HG02798 (cell line): Measurements from ENCODE around the gene YBEY.
"Not testable (repeated sequence)": the region's sequence is repeated elsewhere in the genome, so short reads cannot be mapped to it uniquely, and the experiment has no call there.

Source experiments
- ATAC-seq: cut with Tn5 transposase; IDR thresholded peaks from one replicate; pipeline ENCODE4 v1.9.1; 2021; ENCODE audit warnings: mild to moderate bottlenecking; ENCODE audit not compliant: unreplicated experiment, poor library complexity

Gene YBEY

GRCh38 chr21:46285761-46286647 is at the start of gene YBEY:
TSS of gene YBEY (plus strand) at chr21:46286342. CDS start at chr21:46286914, 572 bp downstream.
- peak; percentile 92 for ATAC-seq

- ATAC-seq, result no peak
These were observed 48.7 kb upstream of the YBEY start for GRCh38 chr21:46237474-46237873.

GRCh38 chr21:46239817-46240325 is 46.3 kb upstream of the YBEY start:
- no peak for ATAC-seq

- not testable (repeated sequence) for ATAC-seq
These were observed 44.6 kb upstream of the YBEY start for GRCh38 chr21:46241577-46241976.

GRCh38 chr21:46243325-46243724 is 42.8 kb upstream of the YBEY start:
- ATAC-seq, result no peak

- ATAC-seq, result no peak
These were observed 42.2 kb upstream of the YBEY start for GRCh38 chr21:46243960-46244361.

GRCh38 chr21:46244602-46245001 is 41.5 kb upstream of the YBEY start:
- ATAC-seq, result no peak

- ATAC-seq, result no peak
These were observed 40.8 kb upstream of the YBEY start for GRCh38 chr21:46245213-46245915.

- ATAC-seq, result no peak
These were observed 39.8 kb upstream of the YBEY start for GRCh38 chr21:46246345-46246744.

GRCh38 chr21:46247699-46248421 is 38.3 kb upstream of the YBEY start:
- ATAC-seq, result no peak

GRCh38 chr21:46248422-46248782 is 37.7 kb upstream of the YBEY start:
- ATAC-seq, result no peak

- no peak for ATAC-seq
These were observed 37.3 kb upstream of the YBEY start for GRCh38 chr21:46248827-46249226.

- no peak for ATAC-seq
These were observed 35.9 kb upstream of the YBEY start for GRCh38 chr21:46250146-46250725.

GRCh38 chr21:46252840-46253239 is 33.3 kb upstream of the YBEY start:
- no peak for ATAC-seq

- no peak for ATAC-seq
These were observed 32.5 kb upstream of the YBEY start for GRCh38 chr21:46253610-46254124.

- no peak for ATAC-seq
These were observed 31.8 kb upstream of the YBEY start for GRCh38 chr21:46254208-46254975.

GRCh38 chr21:46255166-46255565 is 31.0 kb upstream of the YBEY start:
- no peak for ATAC-seq

- ATAC-seq, result no peak
These were observed 30.3 kb upstream of the YBEY start for GRCh38 chr21:46255758-46256337.

GRCh38 chr21:46256501-46256994 is 29.6 kb upstream of the YBEY start:
- ATAC-seq, result no peak
